Measurements from ENCODE around the gene AP2S1.

AP2S1 gene

DNA sequence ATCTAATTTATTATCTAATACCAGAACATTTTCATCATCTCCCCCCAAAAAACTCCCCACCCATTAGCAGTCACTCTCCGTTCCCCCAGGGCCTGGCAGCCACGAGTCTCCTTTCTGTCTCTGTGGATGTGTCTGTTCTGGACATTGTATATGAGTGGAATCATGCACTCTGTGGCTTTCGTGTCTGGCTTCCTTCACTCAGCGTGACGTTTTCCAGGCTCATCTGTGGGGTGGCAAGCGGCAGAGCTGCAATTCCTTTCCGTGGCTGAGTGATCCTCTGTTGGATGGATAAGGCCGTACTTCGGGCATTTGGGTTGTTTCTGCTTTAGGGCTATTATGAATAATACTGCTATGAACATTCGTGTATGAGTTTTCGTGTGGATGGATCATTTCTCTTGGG, 3.1 kb downstream of the AP2S1 start:
- no peak for DNase-seq (ENCODE audit: low read depth)
- H3K4me3 ChIP-seq (ENCODE audit: low read depth, low read length) = no peak overlapping the region
- TF ChIP-seq, protein P1, sequence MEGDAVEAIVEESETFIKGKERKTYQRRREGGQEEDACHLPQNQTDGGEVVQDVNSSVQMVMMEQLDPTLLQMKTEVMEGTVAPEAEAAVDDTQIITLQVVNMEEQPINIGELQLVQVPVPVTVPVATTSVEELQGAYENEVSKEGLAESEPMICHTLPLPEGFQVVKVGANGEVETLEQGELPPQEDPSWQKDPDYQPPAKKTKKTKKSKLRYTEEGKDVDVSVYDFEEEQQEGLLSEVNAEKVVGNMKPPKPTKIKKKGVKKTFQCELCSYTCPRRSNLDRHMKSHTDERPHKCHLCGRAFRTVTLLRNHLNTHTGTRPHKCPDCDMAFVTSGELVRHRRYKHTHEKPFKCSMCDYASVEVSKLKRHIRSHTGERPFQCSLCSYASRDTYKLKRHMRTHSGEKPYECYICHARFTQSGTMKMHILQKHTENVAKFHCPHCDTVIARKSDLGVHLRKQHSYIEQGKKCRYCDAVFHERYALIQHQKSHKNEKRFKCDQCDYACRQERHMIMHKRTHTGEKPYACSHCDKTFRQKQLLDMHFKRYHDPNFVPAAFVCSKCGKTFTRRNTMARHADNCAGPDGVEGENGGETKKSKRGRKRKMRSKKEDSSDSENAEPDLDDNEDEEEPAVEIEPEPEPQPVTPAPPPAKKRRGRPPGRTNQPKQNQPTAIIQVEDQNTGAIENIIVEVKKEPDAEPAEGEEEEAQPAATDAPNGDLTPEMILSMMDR (IDR thresholded peaks at IDR 0.05; ENCODE audit: low read depth, low read length) = no peak
- TF ChIP-seq MYC (IDR thresholded peaks at IDR 0.05; ENCODE audit: low read depth, low read length) (no peak), POLR2A (IDR thresholded peaks at IDR 0.05; ENCODE audit: extremely low read depth, insufficient read length) (no peak)
- TF ChIP-seq, protein P2, sequence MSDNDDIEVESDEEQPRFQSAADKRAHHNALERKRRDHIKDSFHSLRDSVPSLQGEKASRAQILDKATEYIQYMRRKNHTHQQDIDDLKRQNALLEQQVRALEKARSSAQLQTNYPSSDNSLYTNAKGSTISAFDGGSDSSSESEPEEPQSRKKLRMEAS (IDR thresholded peaks at IDR 0.05; ENCODE audit: low read depth, low read length) = no peak

DNA sequence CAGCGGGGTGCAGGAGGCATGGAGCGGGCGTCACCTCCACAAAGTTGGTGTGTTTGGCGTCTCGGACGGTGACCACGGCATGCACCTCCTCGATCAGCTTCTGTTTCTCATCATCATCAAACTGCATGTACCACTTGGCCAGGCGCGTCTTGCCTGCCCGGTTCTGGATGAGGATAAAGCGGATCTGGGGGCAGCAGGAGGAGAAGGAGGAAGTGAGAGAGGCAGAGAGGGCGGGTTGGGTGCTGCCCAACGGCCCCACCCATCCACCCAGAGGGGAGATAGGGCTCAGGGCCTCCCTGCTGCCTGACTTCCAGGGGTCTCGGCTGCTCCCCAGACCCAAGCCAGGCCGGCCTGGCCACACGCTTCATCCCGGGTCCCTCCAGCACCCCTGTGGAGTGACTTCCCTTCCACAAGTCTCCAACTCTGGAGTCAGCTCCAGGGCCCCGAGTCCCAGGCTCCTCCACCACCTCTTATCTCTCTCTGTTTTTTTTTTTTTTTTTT, 4.6 kb downstream of the AP2S1 start:
- H3K4me3 ChIP-seq (ENCODE audit: low read depth, low read length) = no peak overlapping the region
- TF ChIP-seq, protein P2 (IDR thresholded peaks at IDR 0.05; ENCODE audit: low read depth, low read length) = no peak
- TF ChIP-seq POLR2A (IDR thresholded peaks at IDR 0.05; ENCODE audit: extremely low read depth, insufficient read length) (no peak), MYC (IDR thresholded peaks at IDR 0.05; ENCODE audit: low read depth, low read length) (no peak)
- TF ChIP-seq, protein P1 (IDR thresholded peaks at IDR 0.05; ENCODE audit: low read depth, low read length) = no peak
- no peak for DNase-seq (ENCODE audit: low read depth)

DNA sequence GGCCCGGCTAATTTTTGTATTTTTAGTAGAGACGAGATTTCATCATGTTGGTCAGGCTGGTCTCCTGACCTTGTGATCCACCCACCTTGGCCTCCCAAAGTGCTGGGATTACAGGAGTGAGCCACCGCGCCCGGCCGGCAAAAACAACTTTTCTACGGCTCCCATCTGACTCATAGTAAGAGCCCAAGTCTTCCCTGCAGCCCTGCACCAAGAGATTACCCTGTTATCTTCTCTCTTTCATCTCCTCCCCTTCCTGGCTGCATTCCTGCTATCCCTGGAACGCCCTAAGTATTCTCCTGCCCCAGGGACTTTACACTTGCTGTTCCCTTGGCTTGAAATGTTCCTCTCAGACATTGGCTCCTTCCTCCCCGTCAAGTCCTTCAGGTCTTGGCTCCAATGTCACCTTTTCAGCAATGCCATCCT, 6.6 kb downstream of the AP2S1 start:
- DNase-seq (ENCODE audit: low read depth) = no peak
- H3K4me3 ChIP-seq (ENCODE audit: low read depth, low read length) = no peak overlapping the region
- TF ChIP-seq, protein P2 (IDR thresholded peaks at IDR 0.05; ENCODE audit: low read depth, low read length) = no peak
- TF ChIP-seq, protein P1 (IDR thresholded peaks at IDR 0.05; ENCODE audit: low read depth, low read length) = no peak
- TF ChIP-seq POLR2A (IDR thresholded peaks at IDR 0.05; ENCODE audit: extremely low read depth, insufficient read length) (no peak), MYC (IDR thresholded peaks at IDR 0.05; ENCODE audit: low read depth, low read length) (no peak)

DNA sequence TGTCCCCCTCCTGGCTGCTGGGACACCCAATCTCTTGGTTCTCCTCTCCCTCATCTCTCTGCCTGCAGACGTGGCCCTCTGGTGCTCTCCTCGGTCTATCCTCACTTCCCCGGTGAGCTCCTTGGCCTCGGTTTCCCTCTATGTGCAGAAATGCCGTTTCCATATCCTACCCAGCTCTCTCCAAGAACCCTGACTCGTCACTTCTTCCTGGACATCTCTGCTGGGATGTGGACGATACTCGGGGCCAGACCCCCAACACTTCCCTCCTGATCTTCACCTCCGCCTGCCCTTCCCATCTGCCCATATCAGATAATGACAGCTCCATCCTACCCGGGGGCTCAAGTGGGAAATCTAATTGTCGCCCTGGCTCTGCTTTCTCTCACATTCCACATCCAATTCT, 7.9 kb downstream of the AP2S1 start:
- H3K4me3 ChIP-seq (ENCODE audit: low read depth, low read length) = no peak overlapping the region
- no peak for DNase-seq (ENCODE audit: low read depth)
- TF ChIP-seq, protein P2 (IDR thresholded peaks at IDR 0.05; ENCODE audit: low read depth, low read length) = no peak
- TF ChIP-seq, protein P1 (IDR thresholded peaks at IDR 0.05; ENCODE audit: low read depth, low read length) = no peak
- TF ChIP-seq POLR2A (IDR thresholded peaks at IDR 0.05; ENCODE audit: extremely low read depth, insufficient read length) = no peak
- TF ChIP-seq MYC (IDR thresholded peaks at IDR 0.05; ENCODE audit: low read depth, low read length) = no peak

DNA sequence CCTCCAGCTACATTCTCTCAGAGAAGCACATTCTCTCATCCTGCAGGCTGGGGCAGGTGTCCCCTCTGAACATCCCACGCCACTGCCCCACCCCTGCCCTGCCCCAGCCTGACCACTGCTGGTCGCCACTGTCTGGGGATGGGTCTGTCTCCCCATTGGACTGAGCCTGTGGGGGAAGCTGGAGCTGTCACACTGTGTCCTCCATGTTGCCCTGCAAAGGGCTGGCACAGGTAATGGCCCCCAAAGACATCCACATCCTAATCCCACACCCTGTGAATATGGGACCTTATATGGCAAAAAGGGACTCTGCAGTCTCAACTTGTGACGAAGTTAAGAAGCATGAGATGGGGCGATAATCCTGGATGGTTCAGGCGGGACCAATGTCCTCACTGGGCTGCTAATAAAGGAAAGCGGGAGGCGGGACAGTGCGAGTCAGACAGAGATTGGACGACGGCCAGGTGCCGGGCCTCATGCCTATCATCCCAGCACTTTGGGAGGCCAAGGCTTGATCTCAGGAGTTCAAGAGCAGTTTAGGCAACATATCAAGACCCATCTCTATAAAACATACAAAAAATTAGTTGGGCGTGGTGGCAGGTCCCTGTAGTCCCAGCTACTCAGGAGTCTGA, 9.1 kb downstream of the AP2S1 start:
- no peak overlapping the region for H3K4me3 ChIP-seq (ENCODE audit: low read depth, low read length)
- TF ChIP-seq, protein P1 (IDR thresholded peaks at IDR 0.05; ENCODE audit: low read depth, low read length) = no peak
- TF ChIP-seq POLR2A (IDR thresholded peaks at IDR 0.05; ENCODE audit: extremely low read depth, insufficient read length) (no peak), MYC (IDR thresholded peaks at IDR 0.05; ENCODE audit: low read depth, low read length) (no peak)
- TF ChIP-seq, protein P2 (IDR thresholded peaks at IDR 0.05; ENCODE audit: low read depth, low read length) = no peak
- no peak for DNase-seq (ENCODE audit: low read depth)

Data from NB4 (cell line).